ENCODE measurements around the gene ELL. TPM values are rescaled to one million over a fixed set of nuclear protein-coding genes. Genes with fewer than 3 reads are reported as not detected.

The ELL gene
- total RNA-seq, 3 donors from 2014 or later (not counting 1 experiment from before 2014, with no cell fraction given): 61.1 to 64.3 (median 63.8) TPM

GRCh38 chr19:18399008-18399407 lies 122.9 kb downstream of the ELL start:
- H3K4me3 Mint-ChIP-seq: no peak overlapping the region
- no peak for TF ChIP-seq CTCF (IDR thresholded peaks at IDR 0.05)
- 68% methylated on average over 6 of the region's 6 CpGs for WGBS (ENCODE audit: insufficient coverage)
- H3K9me3 Mint-ChIP-seq: no peaks in the 10 kb centered on the region
- no peaks in the 10 kb centered on the region for H3K9me3 ChIP-seq (ENCODE audit: control insufficient read depth, insufficient read depth, low read length)
- no peaks in the 10 kb centered on the region for H3K36me3 Mint-ChIP-seq
- peaks cover 11 to 16% of the 10 kb centered on the region in 2 donors for H3K4me1 Mint-ChIP-seq
- H3K36me3 ChIP-seq (ENCODE audit: control insufficient read depth, insufficient read depth, low read length): no peaks in the 10 kb centered on the region
- ATAC-seq (no peak), DNase-seq (no peak)
- peaks cover 0 to under 1% of the 10 kb centered on the region in 2 donors for H3K27me3 Mint-ChIP-seq (ENCODE audit: low read depth in 2 of 2)
- H3K27ac ChIP-seq (ENCODE audit: low read length): no peak overlapping the region
- intact Hi-C loops (cut with micrococcal nuclease): no loop called here
- no peak overlapping the region for H3K27ac Mint-ChIP-seq
- H3K27me3 ChIP-seq (ENCODE audit: control insufficient read depth, insufficient read depth, low read length): peaks cover 4% of the 10 kb centered on the region
- H3K4me3 ChIP-seq (ENCODE audit: low read length): no peak overlapping the region
- peaks cover 32% of the 10 kb centered on the region for H3K4me1 ChIP-seq (ENCODE audit: control insufficient read depth, insufficient read depth, low read length)

- Histone ChIP-seq H3K9me3 (ENCODE audit: control insufficient read depth, insufficient read depth, low read length) (no peaks in the 10 kb centered on the region), H3K27ac (ENCODE audit: low read length) (no peak within 1 kb of the TSS), H3K4me3 (ENCODE audit: low read length) (peak within 1 kb of the TSS; percentile 35), H3K27me3 (ENCODE audit: control insufficient read depth, insufficient read depth, low read length) (peaks cover 4% of the 10 kb centered on the region), H3K36me3 (ENCODE audit: control insufficient read depth, insufficient read depth, low read length) (no peaks in the 10 kb centered on the region), H3K4me1 (ENCODE audit: control insufficient read depth, insufficient read depth, low read length) (peaks cover 37% of the 10 kb centered on the region)
- DNase-seq (peak in 1 of 2 donors; percentile 32), ATAC-seq (peak; percentile 77 to 86 (median 83))
- peaks cover 11 to 16% of the 10 kb centered on the region in 2 donors for H3K4me1 Mint-ChIP-seq
- no peak for TF ChIP-seq CTCF (IDR thresholded peaks at IDR 0.05)
- peak within 1 kb of the TSS; percentile 70 for H3K4me3 Mint-ChIP-seq
- no peaks in the 10 kb centered on the region for H3K36me3 Mint-ChIP-seq
- H3K27me3 Mint-ChIP-seq (ENCODE audit: low read depth in 2 of 2): peaks cover 0 to 3% of the 10 kb centered on the region in 2 donors
- WGBS (ENCODE audit: insufficient coverage): 12% methylated on average over 32 of the region's 33 CpGs
- intact Hi-C loops (cut with micrococcal nuclease): no loop called here
- H3K9me3 Mint-ChIP-seq: no peaks in the 10 kb centered on the region
- peak within 1 kb of the TSS in 1 of 2 donors; percentile 81 for H3K27ac Mint-ChIP-seq
These were observed 124.3 kb downstream of the ELL start, which contains the start of gene LRRC25 for GRCh38 chr19:18397242-18398202. LRRC25 (minus strand) TSS chr19:18397622; CDS start chr19:18396963, 659 bp downstream.

GRCh38 chr19:18396471-18397241 lies 125.2 kb downstream of the ELL start:
- peak overlapping the region; percentile 70 for H3K4me3 Mint-ChIP-seq
- H3K36me3 Mint-ChIP-seq: no peaks in the 10 kb centered on the region
- Histone ChIP-seq H3K4me1 (ENCODE audit: control insufficient read depth, insufficient read depth, low read length) (peaks cover 38% of the 10 kb centered on the region), H3K36me3 (ENCODE audit: control insufficient read depth, insufficient read depth, low read length) (no peaks in the 10 kb centered on the region), H3K4me3 (ENCODE audit: low read length) (peak overlapping the region; percentile 35), H3K27me3 (ENCODE audit: control insufficient read depth, insufficient read depth, low read length) (peaks cover 4% of the 10 kb centered on the region), H3K9me3 (ENCODE audit: control insufficient read depth, insufficient read depth, low read length) (no peaks in the 10 kb centered on the region), H3K27ac (ENCODE audit: low read length) (no peak overlapping the region)
- no peak for TF ChIP-seq CTCF (IDR thresholded peaks at IDR 0.05)
- no peaks in the 10 kb centered on the region for H3K9me3 Mint-ChIP-seq
- intact Hi-C loops (cut with micrococcal nuclease): no loop called here
- ATAC-seq (peak; percentile 38 to 62 (median 41)), DNase-seq (no peak)
- peak overlapping the region in 1 of 2 donors; percentile 81 for H3K27ac Mint-ChIP-seq
- H3K4me1 Mint-ChIP-seq: peaks cover 11 to 13% of the 10 kb centered on the region in 2 donors
- peaks cover 0 to 3% of the 10 kb centered on the region in 2 donors for H3K27me3 Mint-ChIP-seq (ENCODE audit: low read depth in 2 of 2)
- WGBS (ENCODE audit: insufficient coverage): 78% methylated on average over 37 of the region's 37 CpGs

All from natural killer cell (primary cell).